Stimulated activated CD8-positive, alpha-beta memory T cell treated with anti-CD3 and anti-CD28 coated beads, Interleukin-12 subunit alpha, Interleukin-12 subunit beta, amount 100 ng/mL, for 24 hours (primary cell): Measurements from ENCODE around the gene GREM2.

Source experiments
- DNase-seq: peaks from one replicate; pipeline ENCODE4 v3.0.0-alpha.2; 2020; ENCODE audit errors: extremely low read depth

Gene GREM2

DNA sequence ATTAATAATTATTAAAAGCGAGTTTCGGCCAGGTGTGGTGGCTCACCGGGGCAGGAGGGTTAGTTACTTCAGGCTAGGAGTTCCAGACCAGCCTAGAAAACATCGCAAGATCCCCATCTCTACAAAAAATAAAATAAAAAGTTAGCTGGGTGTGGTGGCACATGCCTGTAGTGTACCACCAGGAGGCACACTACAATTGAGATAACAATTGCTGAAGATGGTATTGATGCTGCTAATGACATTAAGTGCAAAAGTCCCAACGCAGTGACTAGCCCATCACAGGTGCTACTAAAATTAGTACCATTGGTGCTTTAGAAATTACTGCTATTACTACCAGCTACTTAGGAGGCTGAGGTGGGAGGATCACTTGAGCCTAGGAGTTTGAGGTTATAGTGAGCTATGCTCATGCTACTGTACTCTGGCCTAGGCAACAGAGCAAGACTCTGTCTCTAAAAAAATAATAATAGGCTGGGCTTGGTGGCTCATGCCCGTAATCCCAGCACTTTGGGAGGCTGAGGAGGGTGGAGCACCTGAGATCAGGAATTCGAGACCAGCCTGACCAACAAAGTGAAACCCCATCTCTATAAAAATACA is 156.6 kb downstream of the GREM2 start:
- DNase-seq: no peak

GRCh38 chr1:240445369-240445768 is 166.6 kb downstream of the GREM2 start:
- no peak for DNase-seq

DNA sequence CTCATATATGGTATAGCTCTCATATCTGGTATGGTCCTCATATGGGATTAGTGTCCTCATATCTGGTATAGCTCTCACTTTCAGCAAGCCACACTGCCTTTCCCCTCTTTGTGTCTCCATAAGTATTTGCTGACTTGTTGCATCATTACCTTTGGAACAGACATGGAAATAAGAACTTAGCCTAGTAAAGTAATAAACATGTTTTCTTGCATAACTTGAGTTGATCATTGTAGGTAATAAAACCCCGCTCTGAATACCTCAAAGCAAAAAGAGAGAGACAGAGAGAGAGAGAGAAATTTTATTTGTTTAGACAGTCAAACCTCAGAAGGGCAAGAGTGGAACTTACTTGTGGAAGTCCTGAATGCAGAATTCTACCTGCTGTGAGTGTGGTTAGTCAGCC is 170.3 kb downstream of the GREM2 start:
- DNase-seq: no peak
